Right lobe of liver (tissue), 6 donors: ENCODE results near the gene SCYL2. TPM values are rescaled to one million over a fixed set of nuclear protein-coding genes. Genes with fewer than 3 reads are reported as not detected.

Experiments used
- ATAC-seq, 4 donors: fragments of 200-7000 bp; cut with Tn5 transposase; one replicate each; pipeline ENCODE4 v1.9.1; 2020; ENCODE audit warnings: mild to moderate bottlenecking in 4 of 4, moderate library complexity in 4 of 4
- DNase-seq, 3 donors: peaks; one replicate each; pipeline ENCODE4 v3.0.0-alpha.2; 2020
- H3K27ac ChIP-seq, 3 donors: fragments of 200-600 bp; one replicate each; pipeline ENCODE4 v1.8.0; 2022
- H3K27me3 ChIP-seq, 2 donors: fragments of 200-600 bp; one replicate each; pipeline ENCODE4 v1.8.0; 2022
- H3K36me3 ChIP-seq, 4 donors: fragments of 200-600 bp; sonication (generic) in 1 of 4; one replicate each; pipeline versions ENCODE4 v1.5.1 to v1.8.0; 2017 to 2022; ENCODE audit warnings: control low read depth in 1 of 4
- H3K4me1 ChIP-seq, 4 donors: fragments of 200-600 bp; sonication (generic) in 1 of 4; one replicate each; pipeline versions ENCODE4 v1.5.1 to v1.8.0; 2017 to 2022; ENCODE audit warnings: control low read depth in 1 of 4
- H3K4me3 ChIP-seq, 3 donors: fragments of 200-600 bp; one replicate each; pipeline ENCODE4 v1.8.0; 2022
- H3K9me3 ChIP-seq, 4 donors: fragments of 200-600 bp; sonication (generic) in 1 of 4; one replicate each; pipeline versions ENCODE4 v1.5.1 to v1.8.0; 2017 to 2022; ENCODE audit warnings: control low read depth in 1 of 4
- POLR2A ChIP-seq: fragments of 450-650 bp; IDR thresholded peaks from one replicate; pipeline ENCODE4 v1.6.1; 2017; ENCODE audit warnings: antibody characterized with exemption, mild to moderate bottlenecking
- WGBS: methylation state at CpG from one replicate; pipeline ENCODE4 v1.1.6; 2018; ENCODE audit warnings: low coverage, low lambda C conversion rate; ENCODE audit not compliant: insufficient coverage; ENCODE audit errors: missing lambda C conversion rate; 5-methylcytosine and 5-hydroxymethylcytosine counted together
- intact Hi-C, 2 donors: fragments of 100-400 bp; cut with DNase I; formaldehyde crosslinking; loops; one replicate each; pipeline versions ENCODE4 v1.11.2 to v1.14.1; 2022
- total RNA-seq, 6 experiments: library from RNA; depleted of rRNA in 2 of 6; stranded (reverse); fragments of >200 nt in 2 of 6; fragmentation: NEBNext Ultra II Directional in 3 of 6; extraction: Animal tissue kit (Norgen Biotek cat#: 25700) in 3 of 6; gene quantifications; one replicate each; pipeline versions ENCODE4 v1.1.0 to v1.2.4, GENCODE V29; 2016 to 2023
- TF ChIP-seq, protein P1 (sequence below), 4 donors: fragments of 200-600 bp in 3 of 4; fragments of 450-650 bp in 1 of 4; IDR thresholded peaks; one replicate each; pipeline versions ENCODE4 v1.5.1 to v1.8.0; 2016 to 2022; ENCODE audit warnings: antibody characterized with exemption in 4 of 4, mild to moderate bottlenecking in 2 of 4
- donor health status: DM: no; HTN: yes; CAD: no.
- donor health status: DM: no; HTN: no; CAD: no.
- donor health status: DM: no; HTN: no; CAD: no.
- donor health status: DM: no; HTN: yes; CAD: no.
- donor health status: DM: no; HTN: yes; CAD: no.

The SCYL2 gene
- total RNA-seq, 6 experiments from 2014 or later: 17.9 to 34.1 (median 28.0) TPM

DNA sequence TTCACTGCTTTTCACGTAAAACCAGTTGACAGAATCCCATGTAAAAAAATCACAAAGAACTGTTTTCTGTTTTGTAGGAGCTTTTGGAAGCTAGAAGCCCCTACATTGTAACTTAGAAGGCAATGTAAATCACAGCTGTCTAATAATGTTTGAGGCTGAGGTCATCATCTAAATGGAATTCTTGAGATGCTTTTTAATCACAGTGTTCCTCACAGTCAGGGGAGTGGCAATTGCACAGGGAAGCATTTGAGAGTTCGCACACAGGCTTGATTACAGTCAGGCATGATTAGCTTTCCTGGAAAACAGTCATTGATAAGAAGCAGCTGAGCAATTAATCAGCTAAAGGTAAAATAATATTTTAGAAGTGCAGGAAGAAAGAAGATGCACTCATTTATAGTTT lies 92.8 kb downstream of the SCYL2 start:
- H3K4me3 ChIP-seq: no peak overlapping the region
- H3K27me3 ChIP-seq: no peaks in the 10 kb centered on the region
- H3K9me3 ChIP-seq: no peaks in the 10 kb centered on the region
- ATAC-seq (peak in 1 of 4 donors; percentile 25), DNase-seq (no peak)
- no peaks in the 10 kb centered on the region for H3K36me3 ChIP-seq
- WGBS: 52% methylated on average over 2 of the region's 2 CpGs
- intact Hi-C loops: loop anchor here in 1 of 2 donors (10.0 kb wide), 2 partner anchors 315 to 375 kb away; no protein-coding TSS in a partner anchor
- TF ChIP-seq POLR2A: no peak
- TF ChIP-seq, protein P1, sequence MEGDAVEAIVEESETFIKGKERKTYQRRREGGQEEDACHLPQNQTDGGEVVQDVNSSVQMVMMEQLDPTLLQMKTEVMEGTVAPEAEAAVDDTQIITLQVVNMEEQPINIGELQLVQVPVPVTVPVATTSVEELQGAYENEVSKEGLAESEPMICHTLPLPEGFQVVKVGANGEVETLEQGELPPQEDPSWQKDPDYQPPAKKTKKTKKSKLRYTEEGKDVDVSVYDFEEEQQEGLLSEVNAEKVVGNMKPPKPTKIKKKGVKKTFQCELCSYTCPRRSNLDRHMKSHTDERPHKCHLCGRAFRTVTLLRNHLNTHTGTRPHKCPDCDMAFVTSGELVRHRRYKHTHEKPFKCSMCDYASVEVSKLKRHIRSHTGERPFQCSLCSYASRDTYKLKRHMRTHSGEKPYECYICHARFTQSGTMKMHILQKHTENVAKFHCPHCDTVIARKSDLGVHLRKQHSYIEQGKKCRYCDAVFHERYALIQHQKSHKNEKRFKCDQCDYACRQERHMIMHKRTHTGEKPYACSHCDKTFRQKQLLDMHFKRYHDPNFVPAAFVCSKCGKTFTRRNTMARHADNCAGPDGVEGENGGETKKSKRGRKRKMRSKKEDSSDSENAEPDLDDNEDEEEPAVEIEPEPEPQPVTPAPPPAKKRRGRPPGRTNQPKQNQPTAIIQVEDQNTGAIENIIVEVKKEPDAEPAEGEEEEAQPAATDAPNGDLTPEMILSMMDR (IDR thresholded peaks at IDR 0.05): no peak
- peaks cover 0 to 6% (median 0%) of the 10 kb centered on the region in 4 donors for H3K4me1 ChIP-seq
- no peak overlapping the region for H3K27ac ChIP-seq

DNA sequence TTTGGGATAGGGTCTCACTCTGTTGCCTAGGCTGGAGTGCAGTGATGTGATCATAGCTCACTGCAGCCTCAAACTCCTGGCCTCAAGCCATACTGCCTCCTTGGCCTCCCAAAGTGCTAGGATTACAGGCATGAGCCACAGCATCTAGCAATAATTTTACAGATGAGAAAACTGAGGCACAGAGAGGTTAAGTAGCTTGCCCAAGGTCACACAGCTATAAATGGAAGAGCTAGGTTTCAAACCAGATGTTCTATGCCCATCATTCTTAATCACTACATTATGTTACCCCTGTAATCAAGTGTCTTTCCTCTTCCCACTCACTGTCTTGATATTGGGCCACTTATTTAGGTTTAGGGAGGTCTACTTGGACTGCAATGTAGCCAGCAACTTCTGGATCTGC lies 93.5 kb downstream of the SCYL2 start:
- Histone ChIP-seq H3K4me3 (no peak overlapping the region), H3K4me1 (peaks cover 0 to 6% (median 0%) of the 10 kb centered on the region in 4 donors), H3K36me3 (no peaks in the 10 kb centered on the region), H3K9me3 (no peaks in the 10 kb centered on the region), H3K27ac (no peak overlapping the region), H3K27me3 (no peaks in the 10 kb centered on the region)
- intact Hi-C loops: no loop called here
- DNase-seq (no peak), ATAC-seq (no peak)
- TF ChIP-seq, protein P1 (IDR thresholded peaks at IDR 0.05): no peak
- TF ChIP-seq POLR2A: no peak

DNA sequence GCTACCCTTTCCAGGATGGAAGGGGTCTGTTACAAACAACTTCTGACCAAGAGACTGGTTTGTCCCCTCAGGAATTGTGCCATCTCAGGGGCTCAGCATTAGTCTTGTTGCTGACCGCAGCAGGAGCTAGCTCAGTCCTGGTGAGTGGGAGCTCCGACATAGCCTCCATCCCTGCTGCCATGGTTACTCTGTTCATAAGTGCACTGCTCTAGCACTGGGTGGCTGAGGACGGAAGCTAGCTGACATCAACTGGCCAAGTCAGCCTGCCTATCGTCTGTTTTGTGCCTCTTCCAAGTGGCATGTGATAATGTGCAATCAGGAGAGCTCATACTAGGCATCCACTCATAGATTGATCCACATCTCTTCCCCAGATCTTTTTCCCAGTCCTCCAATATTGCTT lies 97.3 kb downstream of the SCYL2 start:
- TF ChIP-seq, protein P1 (IDR thresholded peaks at IDR 0.05): no peak
- TF ChIP-seq POLR2A: no peak
- no peaks in the 10 kb centered on the region for H3K27me3 ChIP-seq
- ATAC-seq: no peak

DNA sequence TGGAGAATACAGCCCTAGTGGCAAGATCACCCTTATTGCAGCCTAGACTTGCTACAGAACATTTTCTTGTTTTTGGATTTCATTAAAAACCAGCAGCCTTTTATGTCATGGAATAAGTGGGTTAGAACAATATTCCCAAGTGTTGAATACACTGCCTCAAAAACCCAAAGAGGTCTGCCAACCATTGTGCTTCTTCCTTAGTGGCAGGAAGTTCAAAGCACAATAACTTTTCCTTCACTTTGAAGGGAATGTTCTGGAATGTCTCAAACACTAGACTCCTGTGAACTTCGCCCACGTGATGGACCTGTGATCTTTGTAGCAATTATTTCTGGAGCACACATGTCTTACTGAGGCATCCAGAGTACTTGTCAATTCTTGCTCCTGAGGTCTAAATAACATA lies 98.4 kb downstream of the SCYL2 start:
- whole genome bisulfite sequencing: 54% methylated on average over 2 of the region's 2 CpGs
- H3K27me3 ChIP-seq: no peaks in the 10 kb centered on the region
- no peak for DNase-seq

More for the DNA sequence above, 97.3 kb downstream of the SCYL2 start:
- peaks cover 0 to under 1% (median 0%) of the 10 kb centered on the region in 4 donors for H3K4me1 ChIP-seq
- no CpG with 5 or more reads among the region's 4 CpGs for WGBS
- H3K36me3 ChIP-seq: no peaks in the 10 kb centered on the region
- intact Hi-C loops: no loop called here
- DNase-seq: no peak
- H3K9me3 ChIP-seq: no peaks in the 10 kb centered on the region
- no peak overlapping the region for H3K27ac ChIP-seq
- H3K4me3 ChIP-seq: no peak overlapping the region

More for the DNA sequence above, 98.4 kb downstream of the SCYL2 start:
- TF ChIP-seq, protein P1 (IDR thresholded peaks at IDR 0.05): no peak
- TF ChIP-seq POLR2A: no peak
- no peaks in the 10 kb centered on the region for H3K36me3 ChIP-seq
- intact Hi-C loops: no loop called here
- ATAC-seq: no peak
- no peak overlapping the region for H3K27ac ChIP-seq
- no peaks in the 10 kb centered on the region for H3K4me1 ChIP-seq
- H3K9me3 ChIP-seq: no peaks in the 10 kb centered on the region
- H3K4me3 ChIP-seq: no peak overlapping the region
